ENCODE results near the gene WDPCP. TPM values are rescaled to one million over a fixed set of nuclear protein-coding genes. Genes with fewer than 3 reads are reported as not detected.
A peak's percentile ranks its signal among the peaks of the same experiment; 100 is the strongest.

WDPCP gene
- total RNA-seq, 3 donors from 2014 or later (not counting 1 experiment from before 2014, with no cell fraction given) = 22.0 to 23.7 (median 22.9) TPM

GRCh38 chr2:63425079-63425416 lies 163.2 kb downstream of the WDPCP start:
- Histone ChIP-seq H3K4me3 (ENCODE audit: low read length) (no peak overlapping the region), H3K27me3 (ENCODE audit: control insufficient read depth, insufficient read depth, low read length) (no peaks in the 10 kb centered on the region), H3K36me3 (ENCODE audit: control insufficient read depth, insufficient read depth, low read length) (no peaks in the 10 kb centered on the region), H3K9me3 (ENCODE audit: control insufficient read depth, insufficient read depth, low read length) (no peaks in the 10 kb centered on the region), H3K27ac (ENCODE audit: low read length) (no peak overlapping the region), H3K4me1 (ENCODE audit: control insufficient read depth, insufficient read depth, low read length) (no peaks in the 10 kb centered on the region)
- WGBS (ENCODE audit: insufficient coverage) = 95% methylated on average over 3 of the region's 4 CpGs
- TF ChIP-seq CTCF (IDR thresholded peaks at IDR 0.05) = no peak
- Mint-ChIP-seq H3K4me1 (no peaks in the 10 kb centered on the region), H3K36me3 (peaks cover 13% of the 10 kb centered on the region), H3K27ac (no peak overlapping the region), H3K27me3 (ENCODE audit: low read depth in 2 of 2) (no peaks in the 10 kb centered on the region), H3K4me3 (no peak overlapping the region), H3K9me3 (no peaks in the 10 kb centered on the region)
- DNase-seq (no peak), ATAC-seq (no peak)
- intact Hi-C loops (cut with micrococcal nuclease) = loop anchor here (10.0 kb wide), 1 partner anchor 970 kb away; no protein-coding TSS in a partner anchor

- 84% methylated on average over 15 of the region's 15 CpGs for WGBS (ENCODE audit: insufficient coverage)
- Mint-ChIP-seq H3K4me1 (no peaks in the 10 kb centered on the region), H3K36me3 (peaks cover 13% of the 10 kb centered on the region), H3K4me3 (no peak overlapping the region), H3K27me3 (ENCODE audit: low read depth in 2 of 2) (no peaks in the 10 kb centered on the region), H3K9me3 (no peaks in the 10 kb centered on the region), H3K27ac (no peak overlapping the region)
- DNase-seq (peak in 1 of 2 donors; percentile 55), ATAC-seq (peak; percentile 49 to 77 (median 54))
- Histone ChIP-seq H3K27ac (ENCODE audit: low read length) (no peak overlapping the region), H3K27me3 (ENCODE audit: control insufficient read depth, insufficient read depth, low read length) (no peaks in the 10 kb centered on the region), H3K4me1 (ENCODE audit: control insufficient read depth, insufficient read depth, low read length) (no peaks in the 10 kb centered on the region), H3K4me3 (ENCODE audit: low read length) (no peak overlapping the region), H3K36me3 (ENCODE audit: control insufficient read depth, insufficient read depth, low read length) (no peaks in the 10 kb centered on the region), H3K9me3 (ENCODE audit: control insufficient read depth, insufficient read depth, low read length) (no peaks in the 10 kb centered on the region)
- intact Hi-C loops (cut with micrococcal nuclease) = loop anchor here (10.0 kb wide), 1 partner anchor 970 kb away; no protein-coding TSS in a partner anchor
- TF ChIP-seq CTCF (IDR thresholded peaks at IDR 0.05) = peak; percentile 64
Measured at GRCh38 chr2:63424329-63425078, 163.8 kb downstream of the WDPCP start.

GRCh38 chr2:63422556-63422955 lies 165.7 kb downstream of the WDPCP start:
- intact Hi-C loops (cut with micrococcal nuclease) = loop anchor here (10.0 kb wide), 1 partner anchor 968 kb away; no protein-coding TSS in a partner anchor
- no peak for DNase-seq
- no peak overlapping the region for H3K27ac ChIP-seq (ENCODE audit: low read length)
- no peaks in the 10 kb centered on the region for H3K4me1 ChIP-seq (ENCODE audit: control insufficient read depth, insufficient read depth, low read length)
- no peaks in the 10 kb centered on the region for H3K36me3 ChIP-seq (ENCODE audit: control insufficient read depth, insufficient read depth, low read length)
- no peaks in the 10 kb centered on the region for H3K9me3 ChIP-seq (ENCODE audit: control insufficient read depth, insufficient read depth, low read length)
- no peak for TF ChIP-seq CTCF (IDR thresholded peaks at IDR 0.05)
- no peak overlapping the region for H3K27ac Mint-ChIP-seq
- no peak overlapping the region for H3K4me3 ChIP-seq (ENCODE audit: low read length)
- H3K27me3 Mint-ChIP-seq (ENCODE audit: low read depth in 2 of 2) = no peaks in the 10 kb centered on the region
- no peaks in the 10 kb centered on the region for H3K27me3 ChIP-seq (ENCODE audit: control insufficient read depth, insufficient read depth, low read length)
- H3K9me3 Mint-ChIP-seq = no peaks in the 10 kb centered on the region
- H3K36me3 Mint-ChIP-seq = peaks cover 3% of the 10 kb centered on the region
- 80% methylated on average over 1 of the region's 1 CpG for WGBS (ENCODE audit: insufficient coverage)
- H3K4me1 Mint-ChIP-seq = no peaks in the 10 kb centered on the region
- ATAC-seq = no peak
- no peak overlapping the region for H3K4me3 Mint-ChIP-seq

GRCh38 chr2:63408530-63408929 lies 179.7 kb downstream of the WDPCP start:
- Histone ChIP-seq H3K4me1 (ENCODE audit: control insufficient read depth, insufficient read depth, low read length) (no peaks in the 10 kb centered on the region), H3K4me3 (ENCODE audit: low read length) (no peak overlapping the region), H3K27me3 (ENCODE audit: control insufficient read depth, insufficient read depth, low read length) (no peaks in the 10 kb centered on the region), H3K36me3 (ENCODE audit: control insufficient read depth, insufficient read depth, low read length) (peaks cover 3% of the 10 kb centered on the region), H3K9me3 (ENCODE audit: control insufficient read depth, insufficient read depth, low read length) (no peaks in the 10 kb centered on the region), H3K27ac (ENCODE audit: low read length) (no peak overlapping the region)
- intact Hi-C loops (cut with micrococcal nuclease) = no loop called here
- DNase-seq (no peak), ATAC-seq (no peak)
- Mint-ChIP-seq H3K27ac (no peak overlapping the region), H3K36me3 (no peaks in the 10 kb centered on the region), H3K4me3 (no peak overlapping the region), H3K4me1 (no peaks in the 10 kb centered on the region), H3K27me3 (ENCODE audit: low read depth in 2 of 2) (no peaks in the 10 kb centered on the region), H3K9me3 (no peaks in the 10 kb centered on the region)
- TF ChIP-seq CTCF (IDR thresholded peaks at IDR 0.05) = no peak
- 97% methylated on average over 5 of the region's 5 CpGs for WGBS (ENCODE audit: insufficient coverage)
